Measurements from ENCODE around the gene SREK1IP1. TPM values are rescaled to one million over a fixed set of nuclear protein-coding genes. Genes with fewer than 3 reads are reported as not detected.

Gene SREK1IP1
- total RNA-seq (2014; rRNA removed; shearing (Covaris generic); ENCODE audit: low replicate concordance) = 5.1 and 10.4 TPM in 2 replicates

- peak within 1 kb of the TSS; percentile 97 for H3K4me3 ChIP-seq
- H3K9me3 ChIP-seq = no peaks in the 10 kb centered on the region
- H3K36me3 ChIP-seq = peaks cover 22% of the 10 kb centered on the region
- DNase-seq = peak; percentile 87
- no peaks in the 10 kb centered on the region for H3K27me3 ChIP-seq
Observed at GRCh38 chr5:64768358-64769312, at the start of gene SREK1IP1, which contains the start of gene CWC27. TSS of gene SREK1IP1 (minus strand) at chr5:64768691. CDS start at chr5:64768517, 174 bp downstream. TSS of gene CWC27 (plus strand) at chr5:64768930. CDS start at chr5:64769147, 217 bp downstream.

GRCh38 chr5:64818245-64818644 is 49.8 kb upstream of the SREK1IP1 start:
- Histone ChIP-seq H3K27me3 (no peaks in the 10 kb centered on the region), H3K9me3 (no peaks in the 10 kb centered on the region; the same call in 1 of the 2 replicates), H3K4me3 (no peak overlapping the region), H3K36me3 (no peaks in the 10 kb centered on the region; the same call in 1 of the 2 replicates)
- DNase-seq = no peak

- DNase-seq = no peak
- no peaks in the 10 kb centered on the region; the same call in 1 of the 2 replicates for H3K36me3 ChIP-seq
- no peaks in the 10 kb centered on the region for H3K27me3 ChIP-seq
- H3K4me3 ChIP-seq = no peak overlapping the region
- H3K9me3 ChIP-seq = no peaks in the 10 kb centered on the region; the same call in 1 of the 2 replicates
Observed at GRCh38 chr5:64814073-64814472, 45.6 kb upstream of the SREK1IP1 start.

GRCh38 chr5:64811050-64811640 is 42.7 kb upstream of the SREK1IP1 start:
- H3K27me3 ChIP-seq = no peaks in the 10 kb centered on the region
- H3K36me3 ChIP-seq = no peaks in the 10 kb centered on the region; the same call in 1 of the 2 replicates
- no peak for DNase-seq
- H3K4me3 ChIP-seq = no peak overlapping the region
- no peaks in the 10 kb centered on the region; the same call in 1 of the 2 replicates for H3K9me3 ChIP-seq

- no peak for DNase-seq
- H3K9me3 ChIP-seq = no peaks in the 10 kb centered on the region
- H3K27me3 ChIP-seq = no peaks in the 10 kb centered on the region
- peaks cover 3% of the 10 kb centered on the region for H3K36me3 ChIP-seq
- no peak overlapping the region for H3K4me3 ChIP-seq
Observed at GRCh38 chr5:64807520-64807919, 39.0 kb upstream of the SREK1IP1 start.

GRCh38 chr5:64806537-64806936 is 38.0 kb upstream of the SREK1IP1 start:
- no peaks in the 10 kb centered on the region for H3K9me3 ChIP-seq
- no peak for DNase-seq
- H3K36me3 ChIP-seq = peaks cover 7% of the 10 kb centered on the region
- no peak overlapping the region for H3K4me3 ChIP-seq
- no peaks in the 10 kb centered on the region for H3K27me3 ChIP-seq

- H3K27me3 ChIP-seq = no peaks in the 10 kb centered on the region
- H3K4me3 ChIP-seq = no peak overlapping the region
- peaks cover 7% of the 10 kb centered on the region for H3K36me3 ChIP-seq
- H3K9me3 ChIP-seq = no peaks in the 10 kb centered on the region
- DNase-seq = no peak
Observed at GRCh38 chr5:64800926-64801325, 32.4 kb upstream of the SREK1IP1 start.

GRCh38 chr5:64796301-64796700 is 27.8 kb upstream of the SREK1IP1 start:
- H3K27me3 ChIP-seq = no peaks in the 10 kb centered on the region
- no peak overlapping the region for H3K4me3 ChIP-seq
- no peaks in the 10 kb centered on the region for H3K9me3 ChIP-seq
- H3K36me3 ChIP-seq = no peaks in the 10 kb centered on the region; the same call in 1 of the 2 replicates
- DNase-seq = no peak

GRCh38 chr5:64794053-64794770 is 25.7 kb upstream of the SREK1IP1 start:
- no peak for DNase-seq
- no peaks in the 10 kb centered on the region for H3K9me3 ChIP-seq
- no peaks in the 10 kb centered on the region for H3K36me3 ChIP-seq
- no peak overlapping the region for H3K4me3 ChIP-seq
- no peaks in the 10 kb centered on the region for H3K27me3 ChIP-seq

- no peaks in the 10 kb centered on the region for H3K27me3 ChIP-seq
- no peak for DNase-seq
- H3K4me3 ChIP-seq = no peak overlapping the region
- H3K9me3 ChIP-seq = no peaks in the 10 kb centered on the region
- no peaks in the 10 kb centered on the region for H3K36me3 ChIP-seq
Observed at GRCh38 chr5:64792469-64792868, 24.0 kb upstream of the SREK1IP1 start.

- no peak for DNase-seq
- H3K4me3 ChIP-seq = no peak overlapping the region
Observed at GRCh38 chr5:64790210-64790609, 21.7 kb upstream of the SREK1IP1 start.

GRCh38 chr5:64789457-64789856 is 21.0 kb upstream of the SREK1IP1 start:
- no peaks in the 10 kb centered on the region for H3K9me3 ChIP-seq
- DNase-seq = no peak
- H3K36me3 ChIP-seq = peaks cover 5% of the 10 kb centered on the region; the same call in 1 of the 2 replicates
- H3K27me3 ChIP-seq = no peaks in the 10 kb centered on the region
- H3K4me3 ChIP-seq = no peak overlapping the region

More at GRCh38 chr5:64790210-64790609, 21.7 kb upstream of the SREK1IP1 start:
- H3K36me3 ChIP-seq = peaks cover 5% of the 10 kb centered on the region; the same call in 1 of the 2 replicates
- H3K9me3 ChIP-seq = no peaks in the 10 kb centered on the region
- H3K27me3 ChIP-seq = no peaks in the 10 kb centered on the region

GRCh38 chr5:64788156-64788555 is 19.7 kb upstream of the SREK1IP1 start:
- no peak for DNase-seq
- Histone ChIP-seq H3K9me3 (no peaks in the 10 kb centered on the region), H3K27me3 (no peaks in the 10 kb centered on the region), H3K36me3 (peaks cover 5% of the 10 kb centered on the region; the same call in 1 of the 2 replicates), H3K4me3 (no peak overlapping the region)

- DNase-seq = no peak
Observed at GRCh38 chr5:64786372-64786771, 17.9 kb upstream of the SREK1IP1 start.

GRCh38 chr5:64784451-64785025 is 16.0 kb upstream of the SREK1IP1 start:
- Histone ChIP-seq H3K4me3 (no peak overlapping the region), H3K27me3 (no peaks in the 10 kb centered on the region), H3K9me3 (no peaks in the 10 kb centered on the region), H3K36me3 (peaks cover 5% of the 10 kb centered on the region; the same call in 1 of the 2 replicates)
- peak; percentile 53 for DNase-seq

More at GRCh38 chr5:64786372-64786771, 17.9 kb upstream of the SREK1IP1 start:
- H3K36me3 ChIP-seq = peaks cover 5% of the 10 kb centered on the region; the same call in 1 of the 2 replicates
- no peak overlapping the region for H3K4me3 ChIP-seq
- no peaks in the 10 kb centered on the region for H3K9me3 ChIP-seq
- no peaks in the 10 kb centered on the region for H3K27me3 ChIP-seq

- no peaks in the 10 kb centered on the region for H3K9me3 ChIP-seq
- no peaks in the 10 kb centered on the region for H3K36me3 ChIP-seq
- no peaks in the 10 kb centered on the region for H3K27me3 ChIP-seq
- no peak for DNase-seq
- H3K4me3 ChIP-seq = no peak overlapping the region
Observed at GRCh38 chr5:64775291-64775690, 6.8 kb upstream of the SREK1IP1 start.
